ENCODE data around the gene FIBP. TPM values are rescaled to one million over a fixed set of nuclear protein-coding genes. Genes with fewer than 3 reads are reported as not detected.
"Not testable (repeated sequence)": the region's sequence is repeated elsewhere in the genome, so short reads cannot be mapped to it uniquely, and the experiment has no call there.

Gene FIBP
- total and polyA plus RNA-seq, 12 donors = 57.9 to 183 (median 72.4) TPM

- H3K36me3 ChIP-seq (replicated peaks in 1 of 2) = peaks cover 0 to 39% of the 10 kb centered on the region in 2 donors
- peaks cover 0 to 3% of the 10 kb centered on the region in 2 donors for H3K4me1 ChIP-seq (replicated peaks in 1 of 2)
- no peak for TF ChIP-seq POLR2A (IDR thresholded peaks at IDR 0.05)
- TF ChIP-seq CTCF (IDR thresholded peaks at IDR 0.05) = no peak
These were observed 37.8 kb downstream of the FIBP start for GRCh38 chr11:65850217-65851082.

GRCh38 chr11:65849771-65850216 lies 38.5 kb downstream of the FIBP start:
- WGBS, 4 donors = 45 to 56% (median 49%) methylated on average over 12 to 16 of the region's 16 CpGs
- no peak for DNase-seq

More at GRCh38 chr11:65850217-65851082, 37.8 kb downstream of the FIBP start:
- intact Hi-C loops (cut with DNase I) = no loop called here
- no peak overlapping the region for H3K27ac ChIP-seq
- H3K27me3 ChIP-seq = no peaks in the 10 kb centered on the region
- DNase-seq = peak in 1 of 7 donors; percentile 30
- H3K9me3 ChIP-seq (replicated peaks in 1 of 3) = no peaks in the 10 kb centered on the region
- 68 to 80% (median 76%) methylated on average over 6 to 20 of the region's 20 CpGs for WGBS, 4 donors
- no peak overlapping the region for H3K4me3 ChIP-seq

GRCh38 chr11:65849366-65849765 lies 38.9 kb downstream of the FIBP start:
- 73 to 81% (median 75%) methylated on average over 5 to 8 of the region's 8 CpGs for WGBS, 4 donors
- intact Hi-C loops (cut with DNase I) = no loop called here
- H3K27me3 ChIP-seq = no peaks in the 10 kb centered on the region

More at GRCh38 chr11:65849771-65850216, 38.5 kb downstream of the FIBP start:
- Histone ChIP-seq H3K36me3 (replicated peaks in 1 of 2) (peaks cover 0 to 32% of the 10 kb centered on the region in 2 donors), H3K4me3 (no peak overlapping the region), H3K4me1 (replicated peaks in 1 of 2) (no peaks in the 10 kb centered on the region), H3K27ac (no peak overlapping the region), H3K27me3 (no peaks in the 10 kb centered on the region), H3K9me3 (replicated peaks in 1 of 3) (no peaks in the 10 kb centered on the region)
- no peak for TF ChIP-seq CTCF (IDR thresholded peaks at IDR 0.05)
- no peak for TF ChIP-seq POLR2A (IDR thresholded peaks at IDR 0.05)
- intact Hi-C loops (cut with DNase I) = no loop called here

GRCh38 chr11:65848693-65849092 lies 39.6 kb downstream of the FIBP start:
- H3K4me1 ChIP-seq (replicated peaks in 1 of 2); H3K4me3 ChIP-seq; intact Hi-C loops (cut with DNase I); DNase-seq; H3K27ac ChIP-seq; H3K27me3 ChIP-seq; H3K9me3 ChIP-seq (replicated peaks in 1 of 3): not testable (repeated sequence)
- WGBS, 4 donors = 59 to 67% (median 62%) methylated on average over 6 to 7 of the region's 7 CpGs
- H3K36me3 ChIP-seq (replicated peaks in 1 of 2) = peaks cover 0 to 21% of the 10 kb centered on the region in 2 donors

More at GRCh38 chr11:65849366-65849765, 38.9 kb downstream of the FIBP start:
- Histone ChIP-seq H3K27ac (no peak overlapping the region), H3K4me3 (no peak overlapping the region), H3K36me3 (replicated peaks in 1 of 2) (peaks cover 0 to 28% of the 10 kb centered on the region in 2 donors), H3K9me3 (replicated peaks in 1 of 3) (no peaks in the 10 kb centered on the region), H3K4me1 (replicated peaks in 1 of 2) (no peaks in the 10 kb centered on the region)
- DNase-seq = no peak
- TF ChIP-seq POLR2A (IDR thresholded peaks at IDR 0.05) (no peak), CTCF (IDR thresholded peaks at IDR 0.05) (no peak)
